H7 (cell line): Measurements from ENCODE around the gene TUBA4A. TPM values are rescaled to one million over a fixed set of nuclear protein-coding genes. Genes with fewer than 3 reads are reported as not detected.
"Not testable (repeated sequence)": the region's sequence is repeated elsewhere in the genome, so short reads cannot be mapped to it uniquely, and the experiment has no call there.

Experiments used
- DNase-seq: peaks from one replicate; pipeline ENCODE4 v3.0.0; 2012
- H3K27me3 ChIP-seq: 2 replicates; pipeline ENCODE4 v1.6.0; 2011; ENCODE audit warnings: mild to moderate bottlenecking, low read length; ENCODE audit not compliant: control insufficient read depth, insufficient read depth
- H3K36me3 ChIP-seq: replicated peaks from 2 replicates; pipeline ENCODE4 v1.5.1; 2011; ENCODE audit warnings: low read length; ENCODE audit not compliant: control insufficient read depth, insufficient read depth
- H3K4me3 ChIP-seq: 2 replicates; pipeline ENCODE4 v1.5.1; 2011; ENCODE audit warnings: low read depth, mild to moderate bottlenecking, control low read depth, low read length, moderate library complexity; ENCODE audit not compliant: insufficient read depth
- total RNA-seq: library from RNA; depleted of rRNA; stranded (reverse); fragments of >200 nt; shearing (Covaris generic); gene quantifications from 2 replicates; pipeline ENCODE4 v1.2.3, GENCODE V29; 2014

TUBA4A gene
- total RNA-seq, 1 experiment from 2014 or later: 20.3 TPM

DNA sequence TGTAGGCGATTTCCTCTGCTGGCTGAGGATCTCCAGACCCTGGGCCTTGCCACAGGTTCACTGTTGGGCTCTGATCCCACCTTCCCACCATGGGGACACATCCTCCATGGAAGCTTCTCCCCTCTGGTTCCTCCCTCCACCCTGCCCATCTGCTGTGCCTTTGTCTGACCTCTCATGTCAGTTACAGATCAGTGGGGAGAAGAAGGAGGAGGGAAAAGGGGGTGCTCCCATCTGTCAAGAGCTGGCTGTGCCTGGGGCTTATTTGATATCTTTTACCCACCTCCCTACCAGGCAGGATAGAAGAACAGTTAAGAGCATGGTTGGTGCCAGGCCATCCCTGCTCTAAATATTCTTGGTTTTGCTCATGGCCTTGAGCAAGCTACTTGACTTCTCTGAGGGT, 13.2 kb upstream of the TUBA4A start:
- DNase-seq: peak; percentile 4
- Histone ChIP-seq H3K36me3 (no peaks in the 10 kb centered on the region), H3K4me3 (no peak overlapping the region), H3K27me3 (peaks cover 2% of the 10 kb centered on the region; the same call in 1 of the 2 replicates)

DNA sequence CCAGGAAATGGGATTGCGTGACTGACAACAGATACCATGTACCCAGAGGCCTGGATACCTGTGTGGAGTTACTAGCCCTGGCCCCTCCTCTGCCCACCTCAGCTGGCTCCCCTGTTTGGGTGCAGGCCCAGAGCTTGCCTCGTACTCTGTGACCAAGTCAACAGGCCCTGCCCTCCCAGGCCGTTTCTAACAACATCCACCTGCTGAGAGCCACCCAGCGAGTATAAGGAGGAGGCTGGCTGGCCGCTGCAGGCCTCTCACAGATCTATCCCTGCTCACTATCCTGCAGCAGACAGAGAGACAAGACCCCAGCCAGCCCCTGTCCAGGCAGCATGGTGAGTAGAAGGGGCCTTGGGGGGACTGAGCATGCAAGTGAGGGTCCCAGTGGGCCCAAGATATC, 12.5 kb upstream of the TUBA4A start:
- Histone ChIP-seq H3K36me3 (no peaks in the 10 kb centered on the region), H3K27me3 (peaks cover 4% of the 10 kb centered on the region; the same call in 1 of the 2 replicates), H3K4me3 (no peak overlapping the region)
- no peak for DNase-seq

DNA sequence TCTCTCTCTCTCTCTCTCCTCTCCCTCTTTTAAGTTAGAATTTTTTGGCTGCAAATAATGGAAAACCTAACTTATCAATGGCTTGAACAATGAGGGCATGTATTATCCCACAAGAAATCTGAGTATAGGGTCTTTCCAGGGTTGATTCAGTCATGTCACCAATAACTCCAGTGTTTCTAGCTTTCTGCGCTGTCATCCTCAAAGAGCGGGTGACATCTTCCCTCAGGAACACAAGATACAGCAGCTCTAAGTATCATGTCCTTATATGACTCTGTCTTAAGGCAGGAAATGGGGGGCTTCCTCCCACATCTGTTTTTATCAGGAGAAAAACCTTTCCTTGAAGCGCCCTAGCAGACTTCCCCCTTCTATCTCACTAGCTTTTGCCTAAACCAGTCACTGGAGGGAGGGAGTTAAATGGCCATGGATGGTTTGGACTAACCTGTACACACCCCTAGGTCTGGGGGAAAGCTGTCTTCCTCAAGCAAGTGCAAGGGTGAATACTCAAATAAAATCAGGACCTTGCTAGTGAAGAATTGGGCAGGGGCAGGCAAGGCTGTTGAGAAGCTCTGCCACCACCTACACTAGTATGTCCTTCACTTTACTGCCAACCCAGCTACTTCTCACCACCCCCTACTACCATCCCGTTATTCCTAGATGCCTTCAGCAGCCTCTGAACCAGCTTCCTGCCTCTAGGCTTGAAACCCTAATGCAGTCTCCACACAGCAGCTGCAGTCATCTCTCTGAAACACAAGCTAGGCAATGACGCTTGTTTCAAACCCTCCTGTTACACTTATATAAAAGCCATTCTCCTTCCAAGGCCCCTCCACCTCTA, 7.5 kb upstream of the TUBA4A start:
- H3K36me3 ChIP-seq: no peaks in the 10 kb centered on the region
- peaks cover 10% of the 10 kb centered on the region for H3K27me3 ChIP-seq
- H3K4me3 ChIP-seq: no peak overlapping the region
- DNase-seq: no peak

- H3K4me3 ChIP-seq, H3K36me3 ChIP-seq, DNase-seq: not testable (repeated sequence)
- peaks cover 33% of the 10 kb centered on the region for H3K27me3 ChIP-seq
Measured at GRCh38 chr2:219258942-219259341, 5.2 kb upstream of the TUBA4A start.

DNA sequence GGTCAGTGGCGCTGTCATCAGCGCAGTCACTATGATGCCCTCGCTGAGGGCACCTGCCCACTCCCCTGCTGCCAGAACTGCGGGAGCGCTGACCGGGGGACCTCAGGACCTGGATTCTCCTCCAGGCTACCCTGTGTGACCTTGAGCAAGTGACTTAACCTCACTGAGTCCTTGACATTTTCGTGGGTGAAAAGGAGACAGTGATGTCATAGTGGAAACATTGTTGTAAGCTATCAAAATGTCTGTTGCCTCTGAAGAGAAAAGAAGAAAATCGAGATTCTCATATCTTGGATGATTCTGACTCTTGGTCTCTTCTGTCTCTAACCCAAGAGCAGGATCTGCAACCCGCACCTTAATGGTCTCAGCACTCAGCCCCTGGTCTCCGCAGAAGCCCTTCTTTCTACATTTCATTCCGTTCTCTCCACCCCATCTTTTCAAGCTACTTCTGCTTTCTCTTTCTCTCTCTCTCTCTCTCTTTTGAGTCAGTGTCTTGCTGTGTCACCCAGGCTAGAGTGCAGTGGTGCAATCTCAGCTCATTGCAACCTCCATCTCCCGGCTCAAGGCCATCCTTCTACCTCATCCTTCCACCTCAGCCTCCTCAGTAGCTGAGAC, 978 bp upstream of the TUBA4A start:
- Histone ChIP-seq H3K36me3 (peaks cover 1% of the 10 kb centered on the region), H3K27me3 (peaks cover 47% of the 10 kb centered on the region), H3K4me3 (peak overlapping the region; percentile 43; the same call in 1 of the 2 replicates)
- peak; percentile 43 for DNase-seq

DNA sequence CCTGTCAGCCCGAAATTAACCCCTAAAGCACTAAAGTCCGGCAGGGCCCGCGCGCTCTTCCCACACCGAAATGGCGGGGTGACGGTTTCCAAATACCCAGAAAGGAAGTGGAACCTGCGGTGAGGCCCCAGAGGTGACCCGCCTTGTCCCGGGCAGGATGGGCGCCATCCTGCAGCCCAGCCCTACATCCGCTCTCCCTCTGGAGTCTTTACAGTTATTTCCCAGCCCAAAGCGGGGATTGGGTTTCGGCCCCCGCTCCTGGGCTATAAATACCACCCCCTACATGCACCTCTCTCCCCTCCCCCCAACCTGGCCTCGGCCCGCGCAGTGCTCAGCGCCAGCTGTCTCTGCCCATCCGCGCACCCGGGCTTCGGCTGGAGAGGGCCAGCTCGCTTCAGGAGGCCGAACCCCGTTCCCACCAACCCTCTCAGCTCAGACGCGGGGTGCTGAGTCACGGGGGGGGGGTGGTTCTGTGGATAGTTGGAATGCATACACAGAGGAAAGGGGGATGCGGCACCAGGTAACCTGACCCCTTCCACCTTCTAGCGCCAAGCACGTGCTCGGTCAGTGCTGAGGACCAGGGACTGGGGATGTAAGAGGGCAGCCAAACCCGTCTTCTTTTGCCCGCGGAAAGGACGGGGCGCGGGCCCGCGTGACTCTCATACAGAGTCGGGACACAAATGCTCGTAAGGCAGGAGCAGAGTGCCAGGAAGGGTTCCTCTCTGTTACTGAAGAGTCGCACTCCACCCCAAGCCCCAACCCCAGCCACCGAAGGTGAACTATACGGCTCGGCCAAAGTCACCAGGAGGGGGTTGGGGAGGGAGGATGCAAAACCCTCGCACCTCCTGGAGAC, 592 bp downstream of the TUBA4A start, which contains the start of gene TUBA4B:
TSS of gene TUBA4B (plus strand) at position 344 of the 853 bp plus-strand sequence. CDS start at position 509, 165 bp downstream.
- Histone ChIP-seq H3K27me3 (peaks cover 46% of the 10 kb centered on the region), H3K36me3 (peaks cover 3% of the 10 kb centered on the region), H3K4me3 (peak within 1 kb of the TSS; percentile 43)
- DNase-seq: peak; percentile 89

DNA sequence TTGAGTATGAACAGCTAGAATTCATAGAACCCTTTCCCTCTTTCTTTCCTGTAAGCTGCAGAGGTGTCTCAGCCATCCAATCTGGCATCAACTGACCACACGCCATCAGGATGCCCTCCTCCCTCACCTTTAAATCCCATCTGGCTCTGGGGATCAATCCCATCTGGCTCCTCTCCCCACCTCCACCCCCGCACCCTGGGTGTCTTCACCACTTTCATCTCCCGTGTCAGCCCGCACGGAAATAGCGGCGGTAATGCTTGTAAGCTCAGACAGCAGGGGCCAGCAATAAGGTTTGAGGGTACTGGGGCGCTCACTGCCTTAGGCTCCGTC, 1.2 kb downstream of the TUBA4A start:
- peak; percentile 56 for DNase-seq
- peaks cover 46% of the 10 kb centered on the region for H3K27me3 ChIP-seq
- peak overlapping the region; percentile 41 for H3K4me3 ChIP-seq

GRCh38 chr2:219252084-219252483, 1.6 kb downstream of the TUBA4A start:
- Histone ChIP-seq H3K4me3 (no peak overlapping the region), H3K36me3 (peaks cover 6% of the 10 kb centered on the region), H3K27me3 (peaks cover 46% of the 10 kb centered on the region)
- DNase-seq: no peak

More for the DNA sequence above, 1.2 kb downstream of the TUBA4A start:
- H3K36me3 ChIP-seq: peaks cover 5% of the 10 kb centered on the region

DNA sequence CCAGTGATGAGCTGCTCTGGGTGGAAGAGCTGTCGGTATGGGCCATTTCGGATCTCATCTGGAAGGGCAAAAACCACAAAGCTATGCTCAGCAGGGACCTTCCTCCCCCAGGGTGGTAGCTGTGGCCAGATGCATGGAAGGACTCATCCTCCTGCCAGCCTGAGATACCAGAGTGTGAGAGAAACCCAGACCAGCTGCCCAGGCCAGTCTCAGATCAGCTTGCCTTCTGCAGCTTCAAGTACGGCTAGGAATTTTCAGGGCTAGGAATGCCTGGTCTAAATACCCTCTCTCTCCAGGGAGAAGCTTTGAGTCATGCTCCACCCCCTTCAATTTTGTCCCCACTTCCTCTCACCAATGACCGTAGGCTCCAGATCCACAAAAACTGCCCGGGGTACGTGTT, 2.1 kb downstream of the TUBA4A start:
- Histone ChIP-seq H3K4me3 (no peak overlapping the region), H3K36me3 (peaks cover 6% of the 10 kb centered on the region), H3K27me3 (peaks cover 44% of the 10 kb centered on the region)
- DNase-seq: no peak

GRCh38 chr2:219250049-219250781, 3.5 kb downstream of the TUBA4A start:
- Histone ChIP-seq H3K4me3 (no peak overlapping the region), H3K36me3 (peaks cover 6% of the 10 kb centered on the region), H3K27me3 (peaks cover 30% of the 10 kb centered on the region)
- DNase-seq: no peak

DNA sequence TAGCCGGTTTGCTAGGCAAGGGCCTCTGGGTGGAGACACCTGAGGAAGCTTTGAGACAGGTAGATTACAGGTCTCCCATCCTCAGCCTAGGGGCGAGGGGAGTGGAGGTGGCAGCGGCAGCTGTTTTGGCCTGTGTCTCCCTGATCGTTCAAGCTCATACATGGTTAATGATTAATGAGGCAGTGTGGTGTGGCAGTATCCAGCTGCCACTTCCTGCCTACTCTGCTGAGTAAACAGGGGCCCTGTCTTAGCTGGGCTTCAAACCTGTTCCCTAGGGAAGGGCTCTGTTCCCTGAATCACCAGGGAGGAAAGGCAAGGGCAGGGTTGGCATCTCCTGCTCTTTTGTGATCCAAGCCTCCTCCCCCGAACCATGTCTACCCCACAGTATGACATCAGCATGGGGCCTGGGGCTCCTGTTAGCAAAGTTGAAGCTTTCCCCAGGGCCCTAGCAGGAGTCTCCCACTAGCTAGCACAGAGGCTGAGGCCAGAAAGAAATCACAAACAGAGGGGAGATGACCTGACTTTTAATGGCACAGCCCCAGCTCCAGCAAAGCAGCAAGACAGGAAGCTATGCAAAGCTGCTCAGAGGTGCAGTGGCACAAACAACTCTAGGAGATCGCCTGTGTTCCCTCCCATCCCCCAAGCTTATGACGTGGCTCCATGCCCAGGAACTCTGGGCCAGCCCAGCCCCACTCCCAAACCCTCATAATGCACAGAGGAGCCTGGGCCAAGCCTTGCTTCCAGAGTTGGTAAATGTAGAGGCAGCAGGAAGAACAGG, 4.3 kb downstream of the TUBA4A start:
- Histone ChIP-seq H3K27me3 (peaks cover 22% of the 10 kb centered on the region), H3K36me3 (peaks cover 6% of the 10 kb centered on the region), H3K4me3 (no peak overlapping the region)
- DNase-seq: no peak

- Histone ChIP-seq H3K4me3 (no peak overlapping the region), H3K27me3 (peaks cover 16% of the 10 kb centered on the region)
- DNase-seq: no peak
Measured at GRCh38 chr2:219248845-219249202, 4.9 kb downstream of the TUBA4A start.

More at GRCh38 chr2:219248845-219249202, 4.9 kb downstream of the TUBA4A start:
- peaks cover 6% of the 10 kb centered on the region for H3K36me3 ChIP-seq
